Activated effector memory CD4-positive, alpha-beta T cell treated with anti-CD3 and anti-CD28 coated beads, Interleukin-2, amount 50 U/mL, for 16 hours (primary cell): ENCODE results near the gene CD96.
"Not testable (repeated sequence)": the region's sequence is repeated elsewhere in the genome, so short reads cannot be mapped to it uniquely, and the experiment has no call there.

Source experiments
- DNase-seq: peaks from one replicate; pipeline ENCODE4 v3.0.0-alpha.2; 2020

Gene CD96

GRCh38 chr3:111630638-111631037, 88.6 kb downstream of the CD96 start:
- DNase-seq, result not testable (repeated sequence)

- DNase-seq, result no peak
Observed at GRCh38 chr3:111635403-111635802, 93.4 kb downstream of the CD96 start.

GRCh38 chr3:111636366-111636885, 94.4 kb downstream of the CD96 start:
- no peak for DNase-seq

GRCh38 chr3:111639316-111639715, 97.3 kb downstream of the CD96 start:
- no peak for DNase-seq

- DNase-seq, result no peak
Observed at GRCh38 chr3:111648991-111649579, 107.1 kb downstream of the CD96 start.

GRCh38 chr3:111650378-111651275, 108.6 kb downstream of the CD96 start:
- DNase-seq, result no peak

- no peak for DNase-seq
Observed at GRCh38 chr3:111652492-111653180, 110.6 kb downstream of the CD96 start.

GRCh38 chr3:111653766-111654165, 111.8 kb downstream of the CD96 start:
- DNase-seq, result no peak

- DNase-seq, result no peak
Observed at GRCh38 chr3:111662012-111662411, 120.0 kb downstream of the CD96 start.

GRCh38 chr3:111662907-111663306, 120.9 kb downstream of the CD96 start:
- no peak for DNase-seq

GRCh38 chr3:111666041-111666735, 124.2 kb downstream of the CD96 start:
- no peak for DNase-seq

- no peak for DNase-seq
Observed at GRCh38 chr3:111667170-111667569, 125.2 kb downstream of the CD96 start.

GRCh38 chr3:111667621-111668239, 125.7 kb downstream of the CD96 start:
- DNase-seq, result peak; percentile 85

- DNase-seq, result no peak
Observed at GRCh38 chr3:111668326-111668725, 126.3 kb downstream of the CD96 start.

GRCh38 chr3:111668888-111669488, 127.0 kb downstream of the CD96 start:
- DNase-seq, result no peak

- DNase-seq, result no peak
Observed at GRCh38 chr3:111669926-111670630, 128.1 kb downstream of the CD96 start.

GRCh38 chr3:111672461-111672860, 130.5 kb downstream of the CD96 start:
- not testable (repeated sequence) for DNase-seq

GRCh38 chr3:111675846-111676210, 133.8 kb downstream of the CD96 start:
- DNase-seq, result no peak

- no peak for DNase-seq
Observed at GRCh38 chr3:111676211-111677006, 134.4 kb downstream of the CD96 start.

- DNase-seq, result no peak
Observed at GRCh38 chr3:111677007-111677392, 135.0 kb downstream of the CD96 start.
